ENCODE results near the gene CFAP70. TPM values are rescaled to one million over a fixed set of nuclear protein-coding genes. Genes with fewer than 3 reads are reported as not detected.
A peak's percentile ranks its signal among the peaks of the same experiment; 100 is the strongest.

The CFAP70 gene
- total RNA-seq, 1 experiment from 2014 or later: 0.73 TPM

- Histone ChIP-seq H3K79me2 (ENCODE audit: low read length) (no peaks in the 10 kb centered on the region), H3K9me2 (replicated peaks; ENCODE audit: low read length) (no peaks in the 10 kb centered on the region), H3K36me3 (ENCODE audit: low read depth, low read length) (no peaks in the 10 kb centered on the region), H3K9me3 (ENCODE audit: low read length) (peaks cover 5% of the 10 kb centered on the region; the same call in 1 of the 2 replicates), H3K4me3 (ENCODE audit: low read length) (no peak overlapping the region), H4K20me1 (ENCODE audit: low read length) (no peaks in the 10 kb centered on the region), H3K27ac (ENCODE audit: low read length) (no peak overlapping the region), H3F3A (ENCODE audit: low read length, unreplicated experiment) (peaks cover 6% of the 10 kb centered on the region), H3K27me3 (ENCODE audit: low read length) (no peaks in the 10 kb centered on the region; the same call in 1 of the 2 replicates), H3K4me1 (ENCODE audit: insufficient read depth, low read length) (peaks cover 20% of the 10 kb centered on the region), H2AFZ (ENCODE audit: low read length) (no peak overlapping the region), H3K9ac (ENCODE audit: low read length) (no peak overlapping the region), H3K4me2 (ENCODE audit: low read length) (no peak overlapping the region)
- ChIA-PET CTCF (interaction anchor here (0.5 to 1.8 kb wide), 10 partner anchors 9 to 430 kb away, joined by 3 to 31 read pairs (median 4); partner anchors contain the start of gene CFAP70), POLR2A (ENCODE audit: unreplicated experiment) (interaction anchor here (0.6 to 1.0 kb wide), 2 partner anchors 12 to 95 kb away, joined by 3 to 5 read pairs; partner anchors contain the start of gene CFAP70)
- peak; percentile 37 for ATAC-seq
- no peak for TF ChIP-seq EZH2phosphoT487 (IDR thresholded peaks at IDR 0.05; ENCODE audit: borderline replicate concordance, low read length)
- no peak for TF ChIP-seq EZH2 (IDR thresholded peaks at IDR 0.05; ENCODE audit: low read length, unreplicated experiment)
- TF ChIP-seq CTCF (conservative IDR thresholded peaks at IDR 0.05; ENCODE audit: low read depth, low read length): peak; percentile 99
- intact Hi-C loops (cut with micrococcal nuclease): loop anchor here (1.0 to 10.0 kb wide), 7 partner anchors 94 to 499 kb away; partner anchors contain the start of genes ANXA7, CFAP70 and PPP3CB
- DNase-seq: peak; percentile 90
- BruUV-seq (replicated peaks): no TSS peak
These were observed 94.8 kb downstream of the CFAP70 start for GRCh38 chr10:73263693-73264347.

GRCh38 chr10:73262880-73263555, 95.6 kb downstream of the CFAP70 start:
- TF ChIP-seq CTCF (conservative IDR thresholded peaks at IDR 0.05; ENCODE audit: low read depth, low read length): no peak
- TF ChIP-seq EZH2phosphoT487 (IDR thresholded peaks at IDR 0.05; ENCODE audit: borderline replicate concordance, low read length): no peak
- TF ChIP-seq EZH2 (IDR thresholded peaks at IDR 0.05; ENCODE audit: low read length, unreplicated experiment): no peak
- Histone ChIP-seq H4K20me1 (ENCODE audit: low read length) (no peaks in the 10 kb centered on the region), H3K9me2 (replicated peaks; ENCODE audit: low read length) (no peaks in the 10 kb centered on the region), H3K4me3 (ENCODE audit: low read length) (no peak overlapping the region), H3K36me3 (ENCODE audit: low read depth, low read length) (no peaks in the 10 kb centered on the region), H3K4me1 (ENCODE audit: insufficient read depth, low read length) (peaks cover 20% of the 10 kb centered on the region), H3K9ac (ENCODE audit: low read length) (no peak overlapping the region), H3K79me2 (ENCODE audit: low read length) (no peaks in the 10 kb centered on the region), H3F3A (ENCODE audit: low read length, unreplicated experiment) (peaks cover 6% of the 10 kb centered on the region), H3K27me3 (ENCODE audit: low read length) (no peaks in the 10 kb centered on the region; the same call in 1 of the 2 replicates), H3K9me3 (ENCODE audit: low read length) (peaks cover 5% of the 10 kb centered on the region; the same call in 1 of the 2 replicates), H3K27ac (ENCODE audit: low read length) (no peak overlapping the region), H3K4me2 (ENCODE audit: low read length) (no peak overlapping the region), H2AFZ (ENCODE audit: low read length) (no peak overlapping the region)
- no peak for DNase-seq
- no peak for ATAC-seq
- intact Hi-C loops (cut with micrococcal nuclease): loop anchor here (1.0 to 10.0 kb wide), 6 partner anchors 151 to 498 kb away; partner anchors contain the start of genes ANXA7 and PPP3CB
- BruUV-seq (replicated peaks): no TSS peak
- POLR2A ChIA-PET (ENCODE audit: unreplicated experiment): interaction anchor here (0.6 to 1.0 kb wide), 2 partner anchors 96 to 169 kb away, joined by 5 read pairs; partner anchors contain the start of gene CFAP70
- CTCF ChIA-PET: interaction anchor here (1.0 to 1.8 kb wide), 4 partner anchors 10 to 429 kb away, joined by 4 to 31 read pairs (median 7); partner anchors contain the start of gene CFAP70
